Astrocyte of the cerebellum (primary cell): ENCODE results near the gene SLC39A1.
"Not testable (repeated sequence)": the region's sequence is repeated elsewhere in the genome, so short reads cannot be mapped to it uniquely, and the experiment has no call there.

Experiments
- DNase-seq: peaks from one replicate; pipeline ENCODE4 v3.0.0-alpha.2; 2011; ENCODE audit warnings: low read depth
- H3K4me3 ChIP-seq: 2 replicates; pipeline ENCODE4 v1.5.1; 2011; ENCODE audit warnings: mild to moderate bottlenecking, low read depth, low read length, moderate library complexity
- CTCF ChIP-seq: IDR thresholded peaks from 2 replicates; pipeline ENCODE4 v1.5.1; 2012; ENCODE audit warnings: low read length, low read depth, moderate library complexity, mild to moderate bottlenecking; ENCODE audit errors: missing control alignments
- in situ Hi-C: cut with HindIII; loops from 2 replicates; pipeline ENCODE4 v1.10.0; 2017; ENCODE audit warnings: low sequenced_read_pairs

The SLC39A1 gene

GRCh38 chr1:153916297-153916696, 47.0 kb downstream of the SLC39A1 start:
- in situ Hi-C loops, result loop anchor here (25.0 kb wide), 1 partner anchor 104 kb away; no protein-coding TSS in a partner anchor
- no peak overlapping the region for H3K4me3 ChIP-seq
- no peak for TF ChIP-seq CTCF

GRCh38 chr1:153912349-153912748, 51.0 kb downstream of the SLC39A1 start:
- no peak overlapping the region for H3K4me3 ChIP-seq
- in situ Hi-C loops, result loop anchor here (25.0 kb wide), 1 partner anchor 100 kb away; no protein-coding TSS in a partner anchor
- no peak for TF ChIP-seq CTCF
- no peak for DNase-seq

More at GRCh38 chr1:153916297-153916696, 47.0 kb downstream of the SLC39A1 start:
- DNase-seq, result no peak

- not testable (repeated sequence) for DNase-seq, H3K4me3 ChIP-seq
- in situ Hi-C loops, result loop anchor here (25.0 kb wide), 1 partner anchor 98 kb away; no protein-coding TSS in a partner anchor
Observed at GRCh38 chr1:153910560-153910959, 52.8 kb downstream of the SLC39A1 start.
